Measurements from ENCODE around the gene MYO7B.
A peak's percentile ranks its signal among the peaks of the same experiment; 100 is the strongest.

MYO7B gene

DNA sequence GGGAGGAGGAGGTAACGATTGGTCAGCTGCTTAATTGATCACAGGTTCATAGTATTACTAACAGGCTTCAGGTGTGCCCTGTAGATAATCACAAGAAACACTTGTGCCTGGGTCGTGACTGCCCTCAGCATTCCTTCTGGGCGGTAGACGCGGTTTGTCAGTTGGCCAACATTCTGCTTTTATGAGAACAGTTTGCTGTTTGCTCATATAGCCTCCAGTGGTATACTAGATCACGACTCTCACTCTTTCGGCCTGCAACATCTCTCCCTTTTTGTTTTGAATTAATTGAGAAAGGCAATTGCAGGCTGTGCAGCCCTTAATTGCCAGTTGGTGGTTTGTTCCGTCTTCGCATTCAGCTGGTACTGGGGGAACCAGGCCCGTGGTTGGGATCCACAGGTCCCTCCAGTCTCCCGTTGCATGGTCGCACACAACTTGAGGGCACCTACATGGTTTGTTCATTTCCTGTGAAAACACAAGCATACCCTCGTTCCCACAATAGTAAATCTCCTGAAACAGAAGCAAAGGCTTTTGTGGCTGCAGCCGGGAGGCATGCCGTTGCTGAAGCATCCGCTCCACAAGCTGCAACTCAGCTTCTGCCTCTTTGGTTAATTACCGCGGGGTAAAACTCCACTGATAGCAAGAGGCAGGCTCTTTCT is 80.2 kb downstream of the MYO7B start:
- no peak for TF ChIP-seq POLR2A (IDR thresholded peaks at IDR 0.05; ENCODE audit: low read depth, low read length)
- no peak for FAIRE-seq
- DNase-seq (ENCODE audit: insufficient read length, low spot score): no peak

DNA sequence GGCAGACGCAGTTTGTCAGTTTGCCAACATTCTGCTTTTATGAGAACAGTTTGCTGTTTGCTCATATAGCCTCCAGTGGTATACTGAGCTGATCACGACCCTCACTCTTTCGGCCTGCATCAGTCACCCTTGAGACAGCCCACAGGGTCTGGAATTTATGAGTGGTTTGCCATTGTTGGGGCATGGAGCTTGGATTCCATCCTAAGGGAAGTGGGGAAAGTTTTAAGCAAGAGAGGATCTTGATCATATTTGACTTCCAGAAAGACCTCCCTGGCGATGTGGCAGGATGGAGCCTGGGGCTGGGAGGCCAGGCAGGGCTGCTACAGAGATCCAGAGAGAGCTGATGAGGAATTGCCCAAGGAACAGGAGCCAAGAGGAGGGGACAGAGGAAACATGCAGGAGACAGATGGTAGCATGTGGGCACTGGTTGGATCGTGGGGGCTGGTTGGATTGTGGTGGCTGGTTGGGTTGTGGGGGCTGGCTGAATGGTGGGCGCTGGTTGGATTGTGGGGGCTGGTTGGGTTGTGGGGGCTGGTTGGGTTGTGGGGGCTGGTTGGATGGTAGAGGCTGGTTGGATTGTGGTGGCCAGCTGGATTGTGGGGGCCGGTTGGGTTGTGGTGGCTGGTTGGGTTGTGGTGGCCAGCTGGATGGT is 83.2 kb downstream of the MYO7B start:
- TF ChIP-seq POLR2A (IDR thresholded peaks at IDR 0.05; ENCODE audit: low read depth, low read length): no peak
- DNase-seq (ENCODE audit: insufficient read length, low spot score) (no peak), FAIRE-seq (no peak)

DNA sequence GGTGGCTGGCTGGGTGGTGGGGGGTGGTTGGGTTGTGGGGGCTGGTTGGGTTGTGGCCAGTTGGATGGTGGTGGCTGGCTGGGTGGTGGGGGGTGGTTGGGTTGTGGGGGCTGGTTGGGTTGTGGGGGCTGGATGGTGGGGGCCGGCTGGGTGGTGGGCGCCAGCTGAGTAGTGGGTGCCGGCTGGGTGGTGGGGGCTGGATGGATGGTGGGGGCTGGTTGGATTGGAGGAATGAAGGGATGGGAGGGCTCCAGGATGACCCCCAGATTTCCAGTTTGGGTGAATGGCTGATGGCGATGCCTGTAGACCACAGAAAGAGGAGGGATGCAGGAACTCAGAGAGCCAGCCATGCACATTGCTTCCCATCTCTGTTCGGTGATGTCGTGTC is 83.7 kb downstream of the MYO7B start:
- no peak for TF ChIP-seq POLR2A (IDR thresholded peaks at IDR 0.05; ENCODE audit: low read depth, low read length)
- no peak for DNase-seq (ENCODE audit: insufficient read length, low spot score)
- FAIRE-seq: no peak

DNA sequence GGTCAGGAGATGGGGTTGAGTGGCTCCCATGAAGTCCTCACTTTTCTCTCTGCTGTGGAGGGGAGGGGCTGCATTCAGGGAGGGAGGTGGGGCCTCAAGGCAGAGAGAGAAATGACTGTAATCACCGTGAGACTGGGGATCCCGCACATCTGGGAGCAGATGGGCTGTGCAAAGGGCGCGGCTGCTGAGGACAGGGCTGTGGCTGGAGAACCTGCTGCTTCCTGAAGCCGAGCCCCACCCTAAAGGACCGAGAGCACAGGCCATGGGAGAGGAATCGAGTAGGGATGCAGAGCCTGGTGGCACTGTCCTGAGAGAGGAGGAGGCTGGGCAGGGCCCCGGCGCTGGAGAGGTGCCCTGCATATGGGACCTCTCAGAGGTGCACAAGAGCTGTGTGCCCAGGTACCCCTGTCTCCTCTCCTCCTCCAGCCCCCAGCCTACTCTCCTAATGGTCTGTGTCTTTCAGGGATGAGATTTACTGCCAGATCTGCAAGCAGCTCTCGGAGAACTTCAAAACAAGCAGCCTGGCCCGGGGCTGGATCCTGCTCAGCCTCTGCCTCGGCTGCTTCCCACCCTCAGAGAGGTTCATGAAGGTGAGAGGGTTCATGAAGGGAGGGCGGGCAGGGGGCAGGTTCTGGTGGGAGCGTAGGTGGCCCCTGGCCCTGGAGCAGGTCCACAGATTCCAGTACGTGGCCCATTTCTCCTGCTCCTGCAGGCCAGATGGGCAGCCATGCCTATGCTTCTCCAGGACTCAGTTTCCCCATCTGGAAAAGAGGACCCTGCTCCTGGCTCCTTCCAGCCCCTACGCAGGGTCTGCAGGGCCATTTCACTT is 84.6 kb downstream of the MYO7B start:
- DNase-seq (ENCODE audit: insufficient read length, low spot score): no peak
- no peak for TF ChIP-seq POLR2A (IDR thresholded peaks at IDR 0.05; ENCODE audit: low read depth, low read length)
- no peak for FAIRE-seq

DNA sequence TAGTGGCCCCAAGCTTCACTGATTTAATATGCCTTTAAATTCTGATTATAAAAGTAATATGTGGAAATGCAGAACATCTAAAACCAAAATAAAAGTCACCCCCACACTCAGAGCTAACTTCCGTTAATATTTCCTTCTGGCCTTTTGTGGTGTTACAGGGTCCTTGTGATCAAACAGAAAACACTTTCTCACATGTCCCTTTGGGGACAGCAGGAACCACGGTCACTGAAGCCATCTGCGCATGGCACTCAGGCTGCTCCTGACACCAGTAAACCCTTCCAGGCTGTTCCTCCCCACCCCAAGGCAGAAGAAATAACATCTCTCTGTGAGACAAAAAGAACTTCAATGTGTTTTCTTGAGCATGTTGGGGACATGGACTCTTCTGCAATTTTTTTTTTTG is 85.4 kb downstream of the MYO7B start:
- DNase-seq (ENCODE audit: insufficient read length, low spot score) (no peak), FAIRE-seq (no peak)
- no peak for TF ChIP-seq POLR2A (IDR thresholded peaks at IDR 0.05; ENCODE audit: low read depth, low read length)

DNA sequence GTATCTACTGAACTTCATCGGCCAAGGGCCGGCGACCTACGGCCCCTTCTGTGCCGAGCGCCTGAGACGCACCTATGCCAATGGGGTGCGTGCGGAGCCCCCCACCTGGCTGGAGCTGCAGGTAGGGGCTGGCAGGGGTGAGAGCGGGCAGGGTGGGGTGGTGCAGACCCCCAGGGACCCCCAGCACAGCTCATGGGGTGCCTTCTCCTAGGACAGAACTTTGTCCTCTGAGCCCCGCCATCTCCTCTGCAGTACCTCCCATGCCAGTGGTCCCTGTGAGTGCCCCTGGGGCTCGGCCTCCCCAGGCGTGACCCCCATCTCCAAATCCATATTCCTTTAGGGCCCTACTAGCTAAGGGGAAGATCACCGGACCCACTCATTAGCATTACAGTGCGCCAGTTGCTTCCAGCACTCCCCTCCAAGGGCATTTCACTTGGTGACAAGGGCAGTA is 86.5 kb downstream of the MYO7B start:
- no peak for FAIRE-seq
- no peak for DNase-seq (ENCODE audit: insufficient read length, low spot score)
- no peak for TF ChIP-seq POLR2A (IDR thresholded peaks at IDR 0.05; ENCODE audit: low read depth, low read length)

DNA sequence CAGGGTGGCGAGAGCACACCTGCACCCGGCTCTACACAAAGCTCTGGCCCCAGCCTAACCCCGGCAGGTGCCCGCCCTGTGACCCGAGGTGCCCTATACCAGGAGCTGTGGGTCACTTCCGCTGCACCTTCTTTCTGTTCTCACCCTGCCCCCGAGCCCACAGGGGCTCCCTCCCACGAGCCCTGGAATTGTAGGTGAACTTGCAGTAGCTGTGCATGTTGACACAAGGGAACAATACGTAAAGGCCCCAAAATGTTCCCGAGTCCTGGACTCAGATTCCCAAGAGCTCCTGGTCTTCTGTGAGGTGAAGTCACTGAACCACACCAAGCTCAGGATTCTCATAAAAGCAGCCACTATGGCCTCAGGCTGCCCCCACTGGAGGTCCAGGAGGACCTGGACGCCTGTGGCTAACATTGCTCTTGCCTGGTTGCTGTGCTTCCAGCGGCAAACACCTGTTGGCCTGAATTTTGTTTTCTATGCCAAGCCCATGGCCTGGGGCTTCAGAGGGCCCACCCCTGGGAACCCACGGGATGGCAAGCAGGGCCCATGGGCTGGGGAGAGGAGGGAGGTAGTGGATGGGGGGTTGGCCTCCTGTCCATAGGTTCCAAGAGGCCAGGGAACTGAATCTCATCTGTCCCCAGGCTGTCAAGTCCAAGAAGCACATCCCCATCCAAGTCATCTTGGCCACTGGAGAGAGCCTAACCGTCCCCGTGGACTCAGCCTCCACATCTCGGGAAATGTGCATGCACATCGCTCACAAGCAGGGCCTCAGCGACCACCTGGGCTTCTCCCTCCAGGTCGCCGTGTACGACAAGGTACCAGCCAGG is 87.3 kb downstream of the MYO7B start:
- TF ChIP-seq POLR2A (IDR thresholded peaks at IDR 0.05; ENCODE audit: low read depth, low read length): no peak
- DNase-seq (ENCODE audit: insufficient read length, low spot score): no peak
- no peak for FAIRE-seq

DNA sequence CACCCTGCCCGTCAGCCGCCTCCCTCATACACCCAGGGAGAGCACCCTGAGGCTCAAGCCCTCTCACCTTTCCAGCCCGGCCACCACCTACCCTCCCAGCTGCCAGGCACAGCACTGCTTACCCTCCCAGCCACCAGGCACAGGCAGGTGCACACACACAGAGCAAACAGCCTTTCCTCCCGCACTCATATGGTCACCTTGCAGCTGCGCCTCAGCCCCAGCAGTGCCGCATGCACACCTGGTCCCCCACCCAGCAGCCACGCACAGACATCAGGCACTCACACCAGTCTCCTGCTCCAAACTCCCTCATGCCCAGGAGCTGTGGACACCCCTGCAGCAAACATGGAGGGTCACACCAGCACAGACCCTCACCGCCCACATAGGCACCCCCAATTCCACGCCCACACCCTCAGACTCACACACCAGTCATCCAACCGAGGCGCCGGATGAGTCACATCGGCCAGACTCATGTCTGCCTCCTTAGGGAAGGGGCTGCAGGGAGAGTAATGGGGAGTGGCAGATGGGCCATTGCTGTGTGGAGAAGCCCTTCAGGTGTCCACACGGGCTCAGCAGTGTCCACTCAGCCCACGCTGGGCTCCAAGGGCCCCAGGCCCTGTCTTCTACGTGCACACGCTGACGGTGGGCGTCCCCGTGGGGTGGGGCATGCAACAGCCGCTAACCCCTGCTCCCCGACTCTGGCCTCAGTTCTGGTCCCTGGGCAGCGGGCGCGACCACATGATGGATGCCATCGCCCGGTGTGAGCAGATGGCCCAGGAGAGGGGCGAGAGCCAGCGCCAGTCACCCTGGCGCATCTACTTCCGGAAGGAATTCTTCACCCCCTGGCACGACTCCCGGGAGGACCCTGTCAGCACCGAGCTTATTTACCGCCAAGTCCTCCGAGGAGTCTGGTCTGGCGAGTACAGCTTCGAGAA is 88.2 kb downstream of the MYO7B start:
- TF ChIP-seq POLR2A (IDR thresholded peaks at IDR 0.05; ENCODE audit: low read depth, low read length): no peak
- no peak for FAIRE-seq
- peak; percentile 62 for DNase-seq (ENCODE audit: insufficient read length, low spot score)

DNA sequence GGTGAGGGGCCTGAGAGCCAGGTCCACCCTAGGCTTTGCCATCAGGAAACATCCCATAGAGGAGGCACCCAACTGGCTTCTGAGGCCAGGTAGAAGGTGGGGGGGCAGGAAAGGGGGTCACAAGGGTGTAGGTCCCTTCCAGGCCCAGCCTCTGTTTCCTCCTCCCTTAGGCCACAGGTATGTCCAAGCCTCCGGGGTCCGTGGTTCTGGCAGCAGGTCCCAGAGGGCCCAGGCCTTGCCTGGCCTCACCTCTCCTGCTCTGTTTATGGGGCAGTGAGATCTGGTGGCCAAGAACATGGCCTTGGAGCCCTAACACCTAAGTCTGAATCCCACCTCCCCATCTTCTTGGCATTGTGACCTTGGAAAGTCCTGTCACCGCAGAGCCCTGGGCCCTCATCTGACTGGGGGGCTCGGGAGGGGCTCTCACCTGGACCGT is 88.9 kb downstream of the MYO7B start:
- DNase-seq (ENCODE audit: insufficient read length, low spot score) (no peak), FAIRE-seq (no peak)
- no peak for TF ChIP-seq POLR2A (IDR thresholded peaks at IDR 0.05; ENCODE audit: low read depth, low read length)

DNA sequence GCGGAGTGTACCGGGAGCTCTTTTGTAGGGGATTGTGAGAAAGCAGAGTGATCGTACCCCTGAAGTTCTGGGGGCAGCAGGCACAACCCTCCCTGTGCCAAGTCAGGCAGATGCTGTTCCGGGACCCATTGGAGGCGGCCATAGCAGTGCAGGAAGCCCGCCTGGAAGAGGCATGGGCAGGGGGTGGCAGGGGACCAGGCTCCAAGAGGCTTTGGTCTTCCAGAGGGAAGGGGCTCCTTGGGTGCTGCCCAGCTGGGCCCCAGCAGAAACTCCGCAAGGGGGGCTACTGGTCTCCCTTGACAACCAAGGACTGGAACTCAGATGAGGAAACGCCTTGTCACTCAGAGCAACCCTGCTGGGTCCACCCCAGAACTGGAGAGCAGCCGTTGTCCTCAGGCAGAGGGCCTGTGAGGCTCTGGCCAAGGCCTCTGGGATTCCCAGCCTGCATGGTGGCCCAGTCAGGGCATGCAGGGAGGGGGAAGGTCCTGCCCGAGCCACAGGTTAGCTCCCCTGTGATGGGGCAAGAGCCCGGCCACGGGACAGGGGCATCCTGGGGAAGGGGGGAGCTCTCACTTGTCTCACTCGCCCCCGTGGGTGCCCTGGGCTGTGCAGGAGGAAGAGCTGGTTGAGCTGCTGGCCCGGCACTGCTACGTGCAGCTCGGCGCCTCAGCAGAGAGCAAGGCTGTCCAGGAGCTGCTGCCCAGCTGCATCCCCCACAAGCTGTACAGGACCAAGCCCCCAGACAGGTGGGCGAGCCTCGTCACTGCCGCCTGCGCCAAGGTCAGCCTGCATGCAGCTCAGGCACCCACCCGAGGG is 89.5 kb downstream of the MYO7B start:
- no peak for TF ChIP-seq POLR2A (IDR thresholded peaks at IDR 0.05; ENCODE audit: low read depth, low read length)
- no peak for FAIRE-seq
- DNase-seq (ENCODE audit: insufficient read length, low spot score): no peak

DNA sequence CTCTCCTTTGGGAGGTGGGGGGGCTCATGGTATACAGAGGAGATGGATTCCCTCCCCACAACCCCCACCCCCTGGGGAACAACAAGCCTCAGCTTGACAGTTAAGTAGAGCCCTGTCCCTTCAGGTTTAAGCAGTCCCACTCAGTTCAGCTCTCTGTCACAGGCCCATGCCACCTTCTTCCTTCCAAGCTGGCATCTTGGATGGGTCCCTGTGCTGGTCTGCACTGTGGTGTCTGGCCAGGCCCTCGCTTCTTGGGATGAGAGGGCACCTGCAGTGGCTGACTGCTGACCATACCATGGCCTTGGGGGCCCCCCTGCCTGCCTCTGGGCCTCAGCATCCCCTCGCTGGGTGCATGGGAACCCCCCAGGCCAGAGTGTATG is 90.1 kb downstream of the MYO7B start:
- no peak for TF ChIP-seq POLR2A (IDR thresholded peaks at IDR 0.05; ENCODE audit: low read depth, low read length)
- FAIRE-seq (no peak), DNase-seq (ENCODE audit: insufficient read length, low spot score) (no peak)

DNA sequence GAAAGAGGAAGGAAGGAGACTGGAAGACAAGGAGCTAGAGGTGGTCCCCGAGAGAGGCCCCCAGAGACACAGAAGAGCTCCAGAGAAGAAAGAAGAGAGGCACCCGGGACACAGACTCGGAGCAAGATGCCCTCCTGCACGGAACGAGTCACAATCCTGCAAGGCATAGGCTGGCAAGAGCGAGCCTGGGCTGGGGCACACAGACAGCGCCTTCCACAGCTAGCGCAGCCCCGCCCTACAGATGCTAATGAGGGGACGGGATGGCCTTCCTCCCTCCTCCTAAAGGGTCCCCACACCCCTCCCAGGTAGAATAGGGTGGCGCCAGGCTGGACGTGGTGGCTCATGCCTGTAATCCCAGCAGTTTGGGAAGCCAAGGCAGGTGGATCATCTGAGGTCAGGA is 90.7 kb downstream of the MYO7B start:
- no peak for FAIRE-seq
- TF ChIP-seq POLR2A (IDR thresholded peaks at IDR 0.05; ENCODE audit: low read depth, low read length): no peak
- no peak for DNase-seq (ENCODE audit: insufficient read length, low spot score)
